ENCODE results near the gene SHROOM3. TPM values are rescaled to one million over a fixed set of nuclear protein-coding genes. Genes with fewer than 3 reads are reported as not detected.

The SHROOM3 gene
- total and polyA plus RNA-seq, 2 donors (not counting 3 experiments of a cell fraction or from before 2014, with no cell fraction given) = 2.7 to 6.7 TPM

- ChIA-PET POLR2A (no interaction called here), CTCF (no interaction called here)
- Histone ChIP-seq H3K27me3 (ENCODE audit: control insufficient read depth in 2 of 2, insufficient read depth in 2 of 2, low read length in 2 of 2) (no peaks in the 10 kb centered on the region), H2AFZ (ENCODE audit: low read depth, low read length) (no peak overlapping the region), H3K4me1 (ENCODE audit: control insufficient read depth, extremely low read depth, insufficient read depth, low read length) (no peaks in the 10 kb centered on the region), H3K9me1 (replicated peaks; ENCODE audit: control insufficient read depth, extremely low read depth, insufficient read depth, low read length) (no peaks in the 10 kb centered on the region), H3K36me3 (ENCODE audit: control insufficient read depth in 2 of 2, extremely low read depth in 1 of 2, insufficient read depth in 2 of 2, low read length in 2 of 2) (no peaks in the 10 kb centered on the region), H3K4me2 (ENCODE audit: insufficient read depth, low read length) (no peak overlapping the region), H4K20me1 (replicated peaks; ENCODE audit: control insufficient read depth, extremely low read depth, insufficient read depth, low read length) (no peaks in the 10 kb centered on the region), H3K79me2 (ENCODE audit: control insufficient read depth, insufficient read depth, low read length) (no peaks in the 10 kb centered on the region), H3K4me3 (replicated peaks in 1 of 3; ENCODE audit: insufficient read depth in 1 of 3, low read depth in 1 of 3, low read length in 3 of 3) (no peak overlapping the region), H3K9ac (replicated peaks; ENCODE audit: extremely low read depth, insufficient read depth, low read length) (no peak overlapping the region), H3K27ac (ENCODE audit: insufficient read depth, low read depth, low read length) (no peak overlapping the region), H3K9me3 (replicated peaks; ENCODE audit: control insufficient read depth, insufficient read depth, low read length) (no peaks in the 10 kb centered on the region)
- no TSS peak for BruUV-seq (replicated peaks)
- dilution Hi-C loops (cut with MboI; ENCODE audit: extremely low pct_ligation_motif_present, low sequenced_read_pairs) = no loop called here
- TF ChIP-seq JUN (IDR thresholded peaks at IDR 0.05; ENCODE audit: borderline replicate concordance, insufficient read depth, insufficient read length, low read depth) (no peak), FOS (IDR thresholded peaks at IDR 0.05; ENCODE audit: borderline replicate concordance, insufficient read depth, low read length) (no peak)
- intact Hi-C loops (cut with micrococcal nuclease) = no loop called here
- DNase-seq (ENCODE audit: low read depth, low spot score) (no peak), FAIRE-seq (no peak)
Observed at GRCh38 chr4:76596713-76597112, 161.7 kb downstream of the SHROOM3 start.

GRCh38 chr4:76597423-76597979, 162.5 kb downstream of the SHROOM3 start:
- TF ChIP-seq EZH2 (IDR thresholded peaks at IDR 0.05; ENCODE audit: borderline replicate concordance, low read depth, low read length, severe bottlenecking) (no peak), MYC (IDR thresholded peaks at IDR 0.05; ENCODE audit: low read depth, low read length) (no peak), MAX (IDR thresholded peaks at IDR 0.05; ENCODE audit: insufficient read depth, insufficient read length) (no peak), POLR2A (IDR thresholded peaks at IDR 0.05; ENCODE audit: low read depth, low read length) (no peak), JUN (IDR thresholded peaks at IDR 0.05; ENCODE audit: borderline replicate concordance, insufficient read depth, insufficient read length, low read depth) (no peak), GATA2 (IDR thresholded peaks at IDR 0.05; ENCODE audit: insufficient read depth, insufficient read length, low read depth, low read length) (no peak), POLR2AphosphoS5 (IDR thresholded peaks at IDR 0.05; ENCODE audit: insufficient read depth, low read depth, low read length) (no peak)
- TF ChIP-seq, protein P1, sequence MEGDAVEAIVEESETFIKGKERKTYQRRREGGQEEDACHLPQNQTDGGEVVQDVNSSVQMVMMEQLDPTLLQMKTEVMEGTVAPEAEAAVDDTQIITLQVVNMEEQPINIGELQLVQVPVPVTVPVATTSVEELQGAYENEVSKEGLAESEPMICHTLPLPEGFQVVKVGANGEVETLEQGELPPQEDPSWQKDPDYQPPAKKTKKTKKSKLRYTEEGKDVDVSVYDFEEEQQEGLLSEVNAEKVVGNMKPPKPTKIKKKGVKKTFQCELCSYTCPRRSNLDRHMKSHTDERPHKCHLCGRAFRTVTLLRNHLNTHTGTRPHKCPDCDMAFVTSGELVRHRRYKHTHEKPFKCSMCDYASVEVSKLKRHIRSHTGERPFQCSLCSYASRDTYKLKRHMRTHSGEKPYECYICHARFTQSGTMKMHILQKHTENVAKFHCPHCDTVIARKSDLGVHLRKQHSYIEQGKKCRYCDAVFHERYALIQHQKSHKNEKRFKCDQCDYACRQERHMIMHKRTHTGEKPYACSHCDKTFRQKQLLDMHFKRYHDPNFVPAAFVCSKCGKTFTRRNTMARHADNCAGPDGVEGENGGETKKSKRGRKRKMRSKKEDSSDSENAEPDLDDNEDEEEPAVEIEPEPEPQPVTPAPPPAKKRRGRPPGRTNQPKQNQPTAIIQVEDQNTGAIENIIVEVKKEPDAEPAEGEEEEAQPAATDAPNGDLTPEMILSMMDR (IDR thresholded peaks at IDR 0.05; ENCODE audit: extremely low read depth in 1 of 2, insufficient read depth in 1 of 2, low read depth in 1 of 2, low read length in 2 of 2) = no peak
- Histone ChIP-seq H2AFZ (ENCODE audit: low read depth, low read length) (no peak overlapping the region), H4K20me1 (replicated peaks; ENCODE audit: control insufficient read depth, extremely low read depth, insufficient read depth, low read length) (no peaks in the 10 kb centered on the region), H3K4me2 (ENCODE audit: insufficient read depth, low read length) (no peak overlapping the region), H3K9me3 (replicated peaks; ENCODE audit: control insufficient read depth, insufficient read depth, low read length) (no peaks in the 10 kb centered on the region), H3K36me3 (ENCODE audit: control insufficient read depth in 2 of 2, extremely low read depth in 1 of 2, insufficient read depth in 2 of 2, low read length in 2 of 2) (no peaks in the 10 kb centered on the region), H3K79me2 (ENCODE audit: control insufficient read depth, insufficient read depth, low read length) (no peaks in the 10 kb centered on the region), H3K9ac (replicated peaks; ENCODE audit: extremely low read depth, insufficient read depth, low read length) (no peak overlapping the region), H3K4me1 (ENCODE audit: control insufficient read depth, extremely low read depth, insufficient read depth, low read length) (no peaks in the 10 kb centered on the region), H3K27ac (ENCODE audit: insufficient read depth, low read depth, low read length) (no peak overlapping the region), H3K4me3 (replicated peaks in 1 of 3; ENCODE audit: insufficient read depth in 1 of 3, low read depth in 1 of 3, low read length in 3 of 3) (no peak overlapping the region), H3K27me3 (ENCODE audit: control insufficient read depth in 2 of 2, insufficient read depth in 2 of 2, low read length in 2 of 2) (no peaks in the 10 kb centered on the region), H3K9me1 (replicated peaks; ENCODE audit: control insufficient read depth, extremely low read depth, insufficient read depth, low read length) (no peaks in the 10 kb centered on the region)
- no peak for FAIRE-seq
- CTCF ChIA-PET = no interaction called here
- POLR2A ChIA-PET = no interaction called here
- dilution Hi-C loops (cut with MboI; ENCODE audit: extremely low pct_ligation_motif_present, low sequenced_read_pairs) = no loop called here
- no TSS peak for BruUV-seq (replicated peaks)
- intact Hi-C loops (cut with micrococcal nuclease) = no loop called here
- DNase-seq (ENCODE audit: low read depth, low spot score) = no peak

Measured in endothelial cell of umbilical vein (primary cell).